CD4-positive, alpha-beta T cell treated with Interleukin-6 for 4 hours (primary cell): ENCODE measurements around the gene AOX1.
A peak's percentile ranks its signal among the peaks of the same experiment; 100 is the strongest.
"Not testable (repeated sequence)": the region's sequence is repeated elsewhere in the genome, so short reads cannot be mapped to it uniquely, and the experiment has no call there.

Experiments
- DNase-seq: peaks from one replicate; pipeline ENCODE4 v3.0.0-alpha.2; 2020; ENCODE audit warnings: mixed read lengths

The AOX1 gene

DNA sequence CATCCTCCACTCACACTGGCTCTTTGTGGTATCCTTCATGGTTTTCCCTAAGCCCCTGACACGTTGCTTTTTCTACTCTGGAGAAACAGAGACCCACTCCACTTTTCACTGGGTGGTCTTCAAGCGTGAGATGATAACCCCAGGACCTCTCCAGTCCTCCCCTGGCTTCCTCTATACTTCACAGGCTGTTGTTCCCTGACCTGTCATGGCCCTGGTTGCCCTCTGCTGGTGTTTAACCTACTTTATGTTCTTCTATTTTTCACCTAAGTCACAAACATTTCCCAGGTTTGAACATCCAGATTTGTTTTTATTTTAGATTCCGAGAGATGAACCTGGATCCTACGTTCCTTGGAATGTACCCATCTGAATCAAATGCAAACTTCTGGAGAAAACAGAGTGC is 84.5 kb downstream of the AOX1 start:
- no peak for DNase-seq

DNA sequence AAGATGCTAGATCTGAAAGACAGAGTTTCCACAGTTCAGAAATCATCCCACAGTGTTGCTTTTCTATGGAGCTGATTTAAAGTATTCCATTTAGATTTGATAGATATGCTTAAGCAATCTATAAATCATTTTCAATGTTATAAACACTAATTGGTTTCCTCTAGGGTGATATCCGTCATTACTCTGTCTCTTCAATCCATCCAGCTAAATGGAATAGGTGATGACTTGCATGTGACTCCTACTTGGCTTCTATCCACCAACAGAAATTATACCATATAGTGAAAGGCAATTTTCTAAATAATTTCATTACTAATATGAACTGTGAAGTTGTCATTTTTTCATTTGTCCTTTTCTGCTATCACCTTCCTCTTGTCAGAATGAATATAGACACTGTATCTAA is 84.9 kb downstream of the AOX1 start:
- DNase-seq = no peak

DNA sequence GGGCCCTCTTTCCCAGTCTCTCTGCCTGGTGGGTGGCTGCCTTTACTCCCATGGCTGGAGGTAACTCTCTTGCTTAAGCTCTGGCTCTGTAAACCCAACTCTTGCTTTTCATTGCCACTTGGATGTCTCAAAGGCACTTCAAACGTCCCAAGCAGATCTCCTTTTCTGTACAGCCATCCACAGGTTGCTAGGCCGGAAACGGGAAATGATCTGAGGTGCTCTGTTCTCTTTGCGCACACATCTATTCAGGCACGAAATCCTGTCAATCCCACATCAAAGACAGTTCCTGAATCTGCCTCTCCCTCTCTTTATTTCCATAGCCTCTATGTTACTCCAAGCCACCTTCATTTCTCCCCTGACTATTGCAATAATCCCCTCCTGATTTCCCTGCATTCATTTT is 87.4 kb downstream of the AOX1 start:
- no peak for DNase-seq

DNA sequence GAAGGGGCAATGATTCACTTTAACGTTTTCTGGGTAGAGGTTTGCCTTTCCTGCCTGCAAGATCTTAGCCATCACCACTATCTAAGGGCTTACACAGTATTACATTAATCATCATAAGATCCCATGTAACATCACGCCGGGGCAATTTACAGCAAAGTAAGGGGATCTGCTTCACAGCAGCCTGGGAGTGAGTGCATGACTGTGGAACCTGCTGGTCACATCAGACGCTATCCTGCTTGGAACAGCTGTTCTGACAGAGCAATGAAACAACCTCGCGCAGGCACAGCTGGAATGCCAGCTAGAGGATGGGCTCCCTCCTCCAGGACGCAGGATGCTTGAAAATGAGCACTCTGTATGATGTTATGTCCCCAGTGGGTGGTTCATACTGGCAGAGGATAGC is 89.0 kb downstream of the AOX1 start:
- no peak for DNase-seq

DNA sequence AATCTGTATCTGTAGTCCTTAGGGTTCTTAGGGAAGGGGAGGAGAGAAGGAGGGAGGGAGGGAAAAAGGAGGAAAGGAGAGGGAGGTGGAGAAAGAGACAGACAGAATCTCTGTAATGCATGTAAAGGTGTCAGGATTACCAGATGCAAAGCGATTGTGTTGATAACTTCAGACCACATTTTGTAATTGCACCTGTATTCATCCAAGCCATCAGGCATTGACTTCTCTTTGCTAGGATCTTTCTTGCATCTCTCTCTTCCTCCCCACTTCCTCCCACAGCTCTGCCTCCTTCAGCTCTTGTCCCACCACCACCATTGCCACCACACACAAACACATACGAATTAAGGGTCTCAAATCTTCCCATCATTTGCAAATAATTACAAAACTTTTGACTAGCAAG is 91.4 kb downstream of the AOX1 start:
- no peak for DNase-seq

DNA sequence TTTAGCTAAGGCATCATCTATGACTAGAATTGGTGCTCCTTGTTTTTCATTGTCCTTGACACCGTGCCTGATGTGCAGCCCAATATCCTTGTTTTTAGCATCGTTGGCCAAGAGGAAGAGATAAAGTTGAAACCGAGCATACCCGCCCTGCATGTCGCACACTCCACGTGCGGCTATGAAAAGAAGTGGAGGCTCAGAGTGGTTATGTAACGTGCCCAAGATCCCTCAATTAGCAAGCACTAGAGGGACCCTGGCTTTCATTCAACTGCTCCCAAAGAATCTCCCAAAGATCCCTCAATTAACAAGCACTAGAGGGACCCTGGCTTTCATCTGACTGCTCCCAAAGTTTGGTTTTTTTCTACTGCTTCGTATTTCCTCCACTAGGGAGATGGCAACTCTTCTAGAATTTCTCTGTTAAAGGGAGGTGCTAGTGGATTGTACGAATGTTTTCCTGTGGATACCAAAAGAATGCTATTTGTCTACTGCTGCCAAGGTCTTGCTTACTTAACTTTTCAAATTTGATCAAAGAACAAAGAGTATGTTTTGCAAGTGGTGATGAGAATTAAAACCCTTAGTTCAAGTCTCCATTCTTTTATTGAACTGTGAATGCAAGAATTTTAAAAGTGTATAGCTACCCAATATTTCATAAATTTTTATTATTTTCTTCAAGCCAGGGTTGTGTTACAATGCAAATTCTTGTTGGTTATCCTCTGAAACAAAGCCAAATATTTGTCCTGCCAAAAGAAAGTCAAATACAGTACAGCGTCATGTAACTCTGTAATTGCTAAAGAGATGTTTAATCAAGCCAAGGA is 92.1 kb downstream of the AOX1 start:
- no peak for DNase-seq

DNA sequence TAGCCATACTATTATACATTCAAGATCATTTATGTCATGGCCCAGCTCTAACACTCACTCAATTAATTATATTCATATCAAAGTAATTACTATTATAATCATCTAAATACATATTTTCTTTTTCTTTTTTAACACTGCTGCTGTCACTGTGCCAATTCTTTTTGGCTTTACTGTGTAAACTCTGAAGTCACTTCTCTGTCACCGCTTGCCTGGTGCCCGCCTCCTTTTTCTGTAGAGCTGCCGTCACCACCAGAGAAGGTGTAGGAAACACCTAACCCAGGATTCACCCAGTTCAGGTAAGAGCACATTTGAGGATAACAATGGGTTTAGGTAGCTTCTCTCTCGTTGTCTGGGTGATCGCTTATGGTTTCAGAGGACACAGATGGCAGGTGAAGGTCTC is 93.3 kb downstream of the AOX1 start:
- no peak for DNase-seq

DNA sequence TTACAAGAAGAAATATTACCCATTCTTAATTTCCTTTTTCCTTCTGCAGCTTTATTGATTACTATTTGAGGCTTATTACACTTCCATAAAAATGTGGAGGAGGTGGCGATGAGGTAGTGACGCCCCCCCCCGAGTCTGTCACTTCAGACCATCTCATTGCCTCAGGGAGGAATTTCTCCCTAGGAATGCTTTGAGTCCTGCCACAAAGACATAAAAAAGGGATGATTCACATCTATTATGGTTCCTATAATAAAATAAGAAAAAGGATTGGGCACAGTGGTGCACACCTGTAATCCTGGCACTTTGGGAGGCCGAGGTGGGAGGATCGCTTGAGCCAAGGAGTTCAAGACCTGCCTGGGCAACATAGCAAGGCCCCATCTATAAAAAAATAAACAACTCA is 93.7 kb downstream of the AOX1 start:
- DNase-seq = no peak

DNA sequence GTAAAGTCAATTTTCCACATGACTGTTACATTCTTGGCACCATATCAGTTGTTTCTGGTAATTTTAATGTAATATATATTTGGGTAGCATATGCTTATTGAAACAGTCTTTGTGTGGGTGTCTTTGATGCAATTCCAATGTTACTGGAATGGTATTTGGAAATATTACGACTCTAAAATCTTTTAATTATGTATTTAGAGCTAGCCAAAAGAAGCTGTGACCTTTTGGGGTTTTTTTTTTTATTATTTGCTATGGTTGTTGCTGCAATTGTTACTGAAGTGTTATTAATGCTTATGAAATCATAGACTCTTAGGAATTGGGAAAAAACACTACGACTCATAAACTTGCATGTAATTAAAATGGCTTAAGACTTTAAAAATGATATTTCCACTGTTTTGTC is 95.9 kb downstream of the AOX1 start:
- DNase-seq = no peak

DNA sequence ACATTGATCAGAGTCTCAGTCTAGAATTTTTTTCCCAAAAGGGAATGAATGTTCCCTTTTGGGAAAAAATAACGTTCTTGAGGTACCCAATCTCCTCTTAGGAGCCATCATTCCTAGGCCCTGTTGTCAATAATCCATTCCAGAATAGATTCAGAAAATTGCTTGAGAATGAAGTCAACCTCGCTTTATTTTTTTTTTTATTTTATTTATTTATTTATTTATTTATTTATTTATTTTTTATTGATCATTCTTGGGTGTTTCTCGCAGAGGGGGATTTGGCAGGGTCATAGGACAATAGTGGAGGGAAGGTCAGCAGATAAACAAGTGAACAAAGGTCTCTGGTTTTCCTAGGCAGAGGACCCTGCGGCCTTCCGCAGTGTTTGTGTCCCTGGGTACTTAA is 96.6 kb downstream of the AOX1 start:
- not testable (repeated sequence) for DNase-seq

DNA sequence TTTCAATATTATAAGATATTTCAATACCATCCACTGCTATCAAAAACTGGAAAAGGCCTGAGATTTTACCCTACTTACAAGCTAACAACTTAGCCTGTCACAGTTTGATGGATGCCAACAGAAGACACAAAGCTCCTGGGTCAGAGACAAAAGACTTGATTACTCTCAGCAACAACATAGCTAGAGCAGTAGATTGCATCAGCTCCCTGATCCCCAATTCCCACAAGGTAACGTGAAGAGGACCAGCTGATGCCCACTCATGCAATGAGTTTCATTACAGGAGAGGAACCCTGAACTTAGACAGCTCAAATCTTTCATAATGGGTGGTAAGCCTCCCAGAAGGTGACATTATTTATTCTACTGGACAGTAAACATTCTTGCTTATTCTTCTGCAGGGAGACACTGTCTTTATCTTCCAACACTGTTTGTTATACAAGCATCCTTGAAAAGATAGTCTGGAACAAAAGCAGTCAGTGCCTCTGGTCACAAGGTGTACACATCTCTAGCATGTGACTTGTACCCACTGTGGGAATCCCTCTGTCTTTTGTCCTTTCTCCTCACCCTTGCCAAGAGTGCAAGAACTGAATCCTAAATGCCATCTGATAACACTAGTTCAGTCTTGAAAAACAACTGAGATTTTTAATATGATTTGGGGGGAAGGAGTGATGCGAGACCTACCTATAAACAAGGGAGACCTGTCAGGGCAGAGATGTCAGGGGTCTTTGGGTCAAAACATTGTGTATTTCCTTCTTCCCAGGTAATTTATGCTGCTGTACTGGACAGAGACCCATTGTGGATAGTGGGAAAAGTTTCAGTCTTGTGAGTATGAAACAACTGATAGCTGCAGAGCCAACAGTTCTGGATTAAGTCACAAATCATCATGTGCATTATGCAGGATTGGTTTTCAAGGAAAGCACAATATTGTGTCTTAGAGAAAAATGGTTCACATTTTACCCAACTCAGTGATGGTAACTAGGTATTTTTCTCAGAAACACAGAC is 102.4 kb downstream of the AOX1 start:
- no peak for DNase-seq

DNA sequence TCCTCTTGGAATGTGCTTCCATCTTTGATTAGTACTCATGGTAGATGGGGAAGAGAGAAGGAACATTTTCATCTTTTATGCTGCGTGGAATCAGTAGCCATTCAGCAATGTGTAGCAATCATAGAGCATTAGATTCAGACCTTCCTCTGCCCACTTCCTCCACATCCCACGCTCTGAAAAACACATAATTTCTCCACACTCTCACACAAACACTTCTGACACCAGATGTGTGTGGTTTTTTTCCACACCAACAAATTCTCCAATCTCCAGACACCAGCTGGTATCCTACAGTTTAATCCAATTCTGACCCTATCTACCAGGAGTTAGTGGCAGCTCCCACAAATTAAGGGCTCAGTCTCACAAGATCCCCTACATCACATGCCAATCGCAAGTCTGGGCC is 103.3 kb downstream of the AOX1 start:
- DNase-seq = no peak

DNA sequence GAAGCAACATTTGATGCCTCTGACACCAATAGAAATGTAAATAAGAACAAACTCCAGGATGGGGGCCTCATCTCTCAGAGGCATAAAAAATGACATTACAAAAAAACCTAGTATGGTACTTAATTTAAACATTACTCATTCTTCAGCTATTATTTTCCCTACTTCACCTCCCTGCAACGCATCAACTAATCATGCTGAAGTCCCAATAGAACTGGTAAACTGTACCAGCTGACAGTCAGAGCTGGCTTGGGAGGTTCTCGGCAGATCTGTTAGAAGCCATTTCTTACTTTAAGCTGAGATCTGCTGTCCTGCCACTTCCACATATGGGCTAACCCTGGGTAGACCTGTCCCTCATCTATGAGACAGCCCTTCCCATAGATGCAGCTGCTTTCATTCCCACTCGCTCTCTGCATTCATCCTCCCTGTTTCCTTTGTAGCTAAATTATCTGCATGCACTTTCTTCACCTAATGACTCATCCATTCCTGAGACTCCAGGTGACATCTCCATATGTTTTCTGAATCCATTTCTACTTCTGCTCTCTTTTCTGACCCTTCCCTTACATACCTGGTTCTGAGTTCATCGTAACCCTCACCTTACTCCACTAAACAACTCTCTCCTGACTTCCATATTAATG is 108.1 kb downstream of the AOX1 start:
- no peak for DNase-seq

DNA sequence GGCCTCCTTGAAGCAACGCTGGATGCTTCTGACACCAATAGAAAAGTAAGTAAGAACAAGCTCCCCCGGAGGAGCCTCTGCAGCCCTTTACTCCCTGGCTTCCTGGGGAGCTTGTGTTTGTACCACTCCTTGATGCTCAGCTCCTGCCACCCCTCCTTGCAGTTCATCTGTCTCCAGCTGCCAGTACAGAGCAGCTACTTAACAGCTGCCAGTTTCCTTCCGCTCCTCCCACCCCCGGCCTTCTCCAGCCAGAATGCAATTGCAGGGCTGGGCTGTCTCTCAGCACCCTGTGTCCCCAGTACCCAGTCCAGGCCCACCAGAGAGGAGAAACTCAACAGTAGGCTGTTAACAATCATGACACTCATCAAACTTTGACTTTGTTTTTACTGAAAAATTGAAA is 109.4 kb downstream of the AOX1 start:
- peak; percentile 9 for DNase-seq

DNA sequence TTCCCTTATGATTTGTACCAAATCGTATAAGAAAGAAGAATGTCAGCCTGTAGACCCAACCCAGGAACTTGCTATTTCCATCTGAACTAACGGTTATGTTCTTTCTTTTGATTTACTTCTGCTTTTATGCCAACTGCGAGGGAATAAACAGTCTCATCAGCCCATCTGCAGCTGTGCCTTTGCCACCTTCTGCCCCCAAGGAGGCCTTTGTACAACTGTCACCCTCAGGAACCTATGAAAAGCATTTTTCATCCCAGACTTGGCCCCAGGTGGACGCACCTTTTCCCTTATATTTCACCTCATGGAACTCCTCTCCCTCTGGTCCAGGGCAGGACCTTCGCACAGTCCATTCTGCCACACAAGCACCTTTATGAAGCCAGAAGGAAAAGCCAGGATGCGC is 109.8 kb downstream of the AOX1 start:
- DNase-seq = no peak

DNA sequence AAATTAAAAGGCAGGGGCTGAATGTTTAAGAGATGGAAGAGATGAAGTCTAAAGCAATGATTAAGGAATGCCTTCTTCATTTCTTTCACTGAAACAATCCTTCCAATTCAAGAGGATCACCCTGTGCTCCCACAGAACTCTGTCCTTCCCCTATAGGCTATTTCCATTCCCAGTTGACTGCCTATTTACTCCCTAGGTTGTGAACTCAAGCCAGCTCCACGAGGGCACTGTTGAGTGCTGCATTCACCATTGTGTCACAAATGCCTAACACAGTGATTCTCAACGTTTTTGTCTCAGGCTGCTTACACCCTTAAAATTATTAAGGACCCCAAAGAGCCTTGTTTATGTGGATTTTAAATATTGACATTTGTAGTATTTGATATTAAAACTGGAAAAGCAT is 112.4 kb downstream of the AOX1 start:
- no peak for DNase-seq

DNA sequence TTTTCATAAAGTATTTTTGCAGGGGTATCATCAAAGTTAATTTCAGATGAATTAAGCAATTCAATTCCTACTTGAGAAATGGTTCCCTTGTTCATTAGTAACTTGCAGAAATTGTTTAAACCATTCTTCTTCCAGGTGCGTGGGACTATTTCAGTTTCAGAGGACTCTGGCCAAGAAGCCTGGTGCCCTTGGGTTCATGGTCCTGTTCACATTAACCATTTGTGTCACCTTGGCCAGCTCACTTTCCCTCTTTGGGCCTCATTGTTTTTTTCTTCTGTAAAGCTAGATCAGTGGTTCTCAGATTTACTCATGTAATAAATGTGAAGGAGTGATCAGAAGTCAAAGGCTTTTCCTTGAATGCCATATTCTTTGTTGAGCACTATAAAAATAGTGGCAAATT is 113.5 kb downstream of the AOX1 start:
- no peak for DNase-seq

DNA sequence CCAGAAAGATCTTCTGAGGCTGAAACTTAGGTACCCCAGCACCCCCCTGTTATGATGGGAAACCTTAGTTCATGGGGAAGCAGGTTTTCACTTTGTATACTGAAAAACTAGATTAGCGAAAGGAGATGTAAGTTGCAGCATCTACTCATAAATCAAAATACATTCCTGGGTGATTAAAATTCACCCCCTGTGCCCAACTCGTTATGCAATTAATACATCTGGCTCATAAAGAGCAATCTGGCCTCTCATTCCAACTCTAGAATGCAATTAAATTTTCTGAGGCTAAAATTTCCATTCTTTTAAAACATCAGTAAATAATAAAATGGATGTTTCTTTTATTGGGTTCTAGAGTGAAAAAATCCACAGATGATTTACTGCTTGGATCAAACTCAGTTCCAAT is 115.0 kb downstream of the AOX1 start:
- no peak for DNase-seq

DNA sequence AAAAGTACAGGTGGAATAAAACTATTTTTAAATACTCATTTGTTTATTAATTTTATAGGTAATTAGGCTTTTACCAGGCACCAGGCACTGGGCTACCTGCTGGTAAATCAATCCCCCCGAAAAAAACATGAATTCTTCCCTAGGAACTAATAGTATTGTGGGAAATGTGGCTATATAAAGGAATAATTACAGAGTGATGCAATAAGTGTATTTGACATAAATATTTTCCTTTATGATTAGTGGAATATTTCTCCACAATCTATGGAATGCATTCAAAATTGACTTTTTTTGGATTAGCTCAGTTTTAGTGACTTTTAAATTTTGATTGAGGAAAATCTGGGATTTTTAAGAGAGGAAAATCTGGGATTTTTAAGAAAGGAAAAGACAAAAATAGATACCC is 116.2 kb downstream of the AOX1 start:
- no peak for DNase-seq

DNA sequence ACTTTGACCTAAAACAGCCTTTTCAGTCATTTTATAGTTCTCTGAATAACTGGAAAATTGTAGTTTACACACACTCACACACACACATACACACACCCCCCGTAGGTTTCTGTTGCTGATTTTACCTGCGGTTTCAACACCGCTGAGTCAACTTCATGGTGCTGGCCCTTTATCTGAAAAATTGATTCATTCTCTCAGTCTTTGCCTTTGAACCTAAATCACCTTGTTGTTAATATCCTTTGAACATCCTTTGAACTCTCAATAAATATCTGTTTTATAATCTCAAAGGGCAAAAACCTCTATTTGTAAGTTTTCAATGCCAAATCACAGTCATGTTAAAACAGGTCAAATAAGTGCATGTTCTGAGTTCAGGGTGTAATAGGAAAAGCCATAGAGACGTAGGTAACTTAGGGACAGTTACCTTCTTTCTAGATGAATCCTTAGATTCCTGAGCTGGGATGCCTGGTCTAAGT is 116.9 kb downstream of the AOX1 start:
- DNase-seq = peak; percentile 53

DNA sequence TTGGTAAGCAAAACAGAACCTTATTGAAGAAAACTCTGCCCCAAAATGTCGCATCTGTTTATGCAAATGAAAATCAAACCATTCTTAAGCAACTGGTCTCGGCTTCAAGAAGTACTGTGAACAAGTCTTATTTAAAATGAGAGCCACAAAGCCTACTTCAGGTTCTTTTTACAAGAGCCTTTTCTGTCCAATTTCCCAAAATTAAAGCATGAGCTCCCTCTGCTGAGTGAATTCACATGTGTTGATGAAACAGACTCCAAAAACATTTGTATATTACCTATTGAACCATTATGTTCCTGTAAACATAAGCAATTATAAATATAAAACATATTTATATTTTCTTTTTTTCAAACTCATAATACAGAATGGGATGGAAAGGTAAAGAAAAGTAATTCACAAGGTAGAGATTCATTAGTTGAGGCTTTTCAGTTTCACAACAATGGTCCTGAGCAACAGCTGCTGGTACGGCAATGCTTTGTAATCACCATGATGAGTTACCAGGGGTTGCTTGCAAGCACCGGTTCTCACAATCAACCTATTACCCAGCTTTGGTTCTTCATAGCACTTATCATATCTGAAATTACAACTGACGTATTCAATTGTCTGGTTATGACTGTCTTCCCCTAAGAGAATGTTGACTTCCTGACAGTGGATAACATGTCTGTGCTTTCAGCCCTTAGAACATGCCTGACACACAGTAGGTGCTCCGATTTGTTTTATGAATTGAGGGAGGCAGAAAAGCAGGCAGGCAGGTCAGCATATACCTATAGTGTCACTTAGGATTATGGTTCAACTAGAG is 117.5 kb downstream of the AOX1 start:
- DNase-seq = no peak

DNA sequence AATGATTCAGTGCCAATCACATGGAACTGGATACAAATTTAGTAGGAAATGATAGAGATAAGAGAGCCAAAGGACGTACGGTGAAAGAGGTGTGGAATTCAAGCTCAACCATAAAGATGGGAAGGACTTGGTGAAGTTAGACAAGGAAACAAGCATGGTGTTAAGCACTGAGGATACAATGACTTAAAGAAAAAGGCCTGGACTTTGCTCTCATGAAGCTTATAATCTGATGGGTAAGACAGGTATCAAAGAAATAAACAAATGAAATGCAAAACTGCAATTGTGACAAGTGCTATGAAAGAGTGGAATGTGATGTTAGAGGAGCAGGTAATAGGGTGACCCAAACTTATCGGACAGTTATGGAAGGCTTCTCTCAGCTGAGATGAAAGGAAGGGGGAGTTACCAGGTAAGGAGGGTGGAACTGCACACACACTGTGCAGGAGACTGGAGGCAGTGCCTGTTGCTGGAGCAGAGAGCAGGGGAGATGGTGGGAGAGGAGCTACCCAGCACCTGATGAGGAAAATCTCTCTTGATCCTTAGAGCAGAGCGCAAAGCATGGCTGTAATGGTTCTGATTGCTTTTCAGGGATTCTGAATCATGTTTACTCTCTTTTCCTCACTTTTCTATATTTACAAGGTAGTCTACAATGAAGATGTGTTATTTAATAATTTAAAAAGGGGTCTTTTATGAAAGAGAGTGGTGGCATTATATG is 118.3 kb downstream of the AOX1 start:
- DNase-seq = no peak
